ENCODE data around the gene RIC3.

The RIC3 gene

DNA sequence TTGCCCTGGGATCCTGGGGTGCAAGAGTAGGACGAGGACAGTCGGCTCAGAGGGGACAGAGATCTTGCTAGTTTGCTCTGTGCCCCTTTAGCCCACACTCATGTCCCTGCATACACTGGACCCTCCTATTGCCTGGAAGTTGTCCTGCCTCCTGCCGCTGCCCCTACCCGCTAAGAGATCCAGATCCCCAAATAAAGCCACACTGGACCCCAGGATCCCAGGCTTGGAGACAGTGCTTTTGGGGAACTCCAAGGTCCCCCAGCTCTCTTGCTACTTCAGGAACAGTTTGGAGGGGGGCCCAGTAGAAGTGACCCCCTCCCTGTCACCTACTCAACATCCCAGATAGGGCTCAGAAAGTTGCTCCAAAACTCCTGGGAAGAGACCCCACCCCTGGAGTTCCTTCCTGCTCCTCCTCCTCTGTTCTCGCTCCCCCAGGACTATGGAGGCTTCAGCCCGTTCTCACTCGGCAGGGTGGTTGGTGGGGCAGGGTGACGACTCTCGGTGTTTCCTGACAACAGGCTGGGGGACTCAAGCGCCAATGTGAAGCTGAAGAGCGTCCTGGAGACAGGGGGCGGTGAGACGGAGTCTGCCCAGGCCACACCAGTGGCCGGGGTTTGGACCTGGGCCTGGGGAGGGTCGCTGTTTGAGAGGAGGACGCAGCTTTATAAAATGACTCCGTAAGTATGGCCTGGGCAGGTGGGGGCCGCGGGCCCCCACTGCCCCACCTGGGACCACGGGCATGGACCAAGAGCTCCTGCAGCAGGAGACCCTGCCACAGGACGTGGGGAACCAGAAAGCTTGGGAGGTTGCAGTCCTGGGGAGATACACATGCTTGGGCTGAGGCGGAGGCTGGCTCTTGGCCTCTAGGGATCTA, 107.0 kb downstream of the RIC3 start:
- Histone ChIP-seq H3K9me3 (replicated peaks; ENCODE audit: low read length) (no peaks in the 10 kb centered on the region), H3K4me3 (ENCODE audit: low read length) (no peak overlapping the region), H3K4me2 (ENCODE audit: low read length) (no peak overlapping the region), H3K4me1 (ENCODE audit: control insufficient read depth, insufficient read depth, low read length) (peaks cover 29% of the 10 kb centered on the region), H3K27me3 (ENCODE audit: control insufficient read depth, insufficient read depth, low read length) (no peaks in the 10 kb centered on the region), H3K9ac (ENCODE audit: low read depth, low read length) (no peak overlapping the region), H3K36me3 (ENCODE audit: insufficient read depth, low read length) (no peaks in the 10 kb centered on the region)

DNA sequence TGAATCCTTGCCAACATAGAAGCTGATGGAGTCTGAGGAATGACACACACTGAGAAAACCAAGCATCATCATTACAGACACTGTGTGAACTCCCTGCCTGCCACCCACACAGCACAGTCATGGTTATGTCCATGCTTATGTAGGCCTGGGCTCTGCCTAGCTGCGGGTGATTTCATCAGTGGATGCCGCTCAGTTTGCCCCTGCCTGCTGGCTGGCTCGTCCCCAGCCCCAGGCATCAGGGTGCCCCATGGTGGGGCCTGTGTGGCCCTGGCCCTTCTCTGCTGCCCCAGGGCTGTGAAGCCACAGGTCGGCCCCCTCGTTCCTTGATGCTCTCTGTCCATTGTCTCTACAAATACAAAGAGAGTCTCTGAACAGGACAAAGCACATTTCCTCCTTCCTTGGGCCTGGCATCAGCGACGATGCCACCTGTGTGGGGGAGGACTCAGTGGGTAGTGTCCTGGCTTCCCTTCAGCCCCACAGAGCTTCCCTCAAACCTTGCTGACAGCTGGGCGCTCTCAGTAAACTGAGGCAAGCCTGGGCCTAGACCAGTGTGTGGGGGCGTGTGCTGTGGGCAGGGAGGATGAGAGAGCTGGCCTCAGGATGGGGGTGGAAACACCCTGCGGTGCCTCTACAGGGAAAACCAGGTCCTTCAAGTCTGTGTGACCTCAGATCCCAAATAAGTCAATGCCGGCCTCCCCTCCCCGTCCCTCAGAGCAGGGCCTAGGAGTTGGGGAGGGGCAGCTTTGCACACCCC, 107.8 kb downstream of the RIC3 start:
- Histone ChIP-seq H3K9ac (ENCODE audit: low read depth, low read length) (peak overlapping the region; percentile 44), H3K36me3 (ENCODE audit: insufficient read depth, low read length) (no peaks in the 10 kb centered on the region), H3K4me3 (ENCODE audit: low read length) (no peak overlapping the region), H3K4me1 (ENCODE audit: control insufficient read depth, insufficient read depth, low read length) (peaks cover 31% of the 10 kb centered on the region), H3K9me3 (replicated peaks; ENCODE audit: low read length) (no peaks in the 10 kb centered on the region), H3K27me3 (ENCODE audit: control insufficient read depth, insufficient read depth, low read length) (no peaks in the 10 kb centered on the region), H3K4me2 (ENCODE audit: low read length) (peak overlapping the region; percentile 13)

DNA sequence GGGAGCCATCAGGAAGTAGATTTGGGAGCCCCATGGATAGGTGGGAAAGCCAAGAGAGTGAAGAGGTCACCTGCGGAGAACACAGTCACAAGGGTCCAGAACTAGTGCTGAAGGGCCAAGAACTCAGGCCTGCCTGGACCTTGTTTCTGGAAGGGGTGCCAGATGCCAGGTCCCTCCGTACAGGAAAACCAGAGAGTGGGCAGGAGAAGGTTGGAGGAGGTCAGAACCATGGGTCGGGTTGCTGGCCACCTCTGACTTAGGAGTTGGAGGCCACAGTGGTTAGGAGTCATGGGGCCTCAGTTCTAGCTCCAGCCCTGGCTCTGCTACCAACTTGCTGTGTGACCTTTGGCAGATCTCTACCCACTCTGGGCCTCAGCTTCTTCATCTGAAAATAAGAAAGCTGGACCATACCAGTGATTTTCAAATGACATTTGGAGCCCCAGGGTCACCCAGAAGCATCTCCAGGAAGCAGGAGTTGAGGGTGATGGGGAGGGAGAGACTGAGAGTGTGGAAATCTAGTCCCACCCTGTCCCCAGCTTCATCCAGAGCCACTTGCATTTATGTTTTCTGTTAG, 108.6 kb downstream of the RIC3 start:
- H3K9ac ChIP-seq (ENCODE audit: low read depth, low read length), result no peak overlapping the region
- no peaks in the 10 kb centered on the region for H3K9me3 ChIP-seq (replicated peaks; ENCODE audit: low read length)
- H3K27me3 ChIP-seq (ENCODE audit: control insufficient read depth, insufficient read depth, low read length), result no peaks in the 10 kb centered on the region
- no peak overlapping the region for H3K4me3 ChIP-seq (ENCODE audit: low read length)
- H3K4me1 ChIP-seq (ENCODE audit: control insufficient read depth, insufficient read depth, low read length), result peaks cover 31% of the 10 kb centered on the region
- no peaks in the 10 kb centered on the region for H3K36me3 ChIP-seq (ENCODE audit: insufficient read depth, low read length)
- H3K4me2 ChIP-seq (ENCODE audit: low read length), result no peak overlapping the region

DNA sequence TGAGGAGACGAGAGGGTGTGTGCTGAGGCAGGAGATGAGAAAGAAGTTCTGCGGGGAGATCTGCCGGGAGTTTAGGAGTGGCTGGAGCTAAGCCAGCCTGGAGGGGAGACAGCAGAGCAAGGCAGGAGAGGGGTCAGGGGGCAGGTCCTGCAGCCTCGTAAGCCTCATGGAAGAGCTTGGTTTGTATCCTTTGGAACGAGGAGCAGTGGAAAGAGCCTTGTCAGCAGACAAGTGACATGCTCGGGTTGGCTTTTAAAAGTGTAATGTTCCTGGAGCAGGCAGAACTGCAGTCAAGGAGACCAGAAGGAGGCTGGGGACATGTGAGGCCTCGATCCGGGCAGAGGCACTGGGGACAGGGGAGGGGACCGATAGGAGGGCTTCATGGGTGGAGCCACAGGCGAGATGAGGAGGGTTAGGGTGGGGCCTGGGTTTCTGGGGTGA, 109.2 kb downstream of the RIC3 start:
- Histone ChIP-seq H3K9me3 (replicated peaks; ENCODE audit: low read length) (no peaks in the 10 kb centered on the region), H3K27me3 (ENCODE audit: control insufficient read depth, insufficient read depth, low read length) (no peaks in the 10 kb centered on the region), H3K9ac (ENCODE audit: low read depth, low read length) (no peak overlapping the region), H3K36me3 (ENCODE audit: insufficient read depth, low read length) (no peaks in the 10 kb centered on the region), H3K4me2 (ENCODE audit: low read length) (no peak overlapping the region), H3K4me1 (ENCODE audit: control insufficient read depth, insufficient read depth, low read length) (peaks cover 31% of the 10 kb centered on the region), H3K4me3 (ENCODE audit: low read length) (no peak overlapping the region)

DNA sequence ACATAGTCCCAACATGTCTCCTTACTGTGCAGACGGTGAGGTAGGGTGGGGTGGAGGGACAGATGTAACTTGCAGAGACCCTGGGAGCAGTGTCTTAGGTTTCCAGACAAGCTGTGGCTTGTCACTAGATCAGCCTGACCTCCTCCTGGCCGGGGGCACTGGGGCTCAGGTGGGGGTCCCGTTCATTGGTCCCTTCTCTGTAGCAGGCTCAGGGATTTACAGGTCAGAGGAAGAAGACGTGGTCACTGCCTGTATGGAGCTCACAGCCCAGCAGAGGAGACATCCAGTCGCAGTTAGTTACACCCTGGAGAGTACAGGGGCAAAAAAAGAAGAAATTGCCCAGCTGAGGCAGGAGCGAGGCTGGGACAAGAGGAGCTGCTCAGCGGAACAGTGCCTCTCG, 109.8 kb downstream of the RIC3 start:
- Histone ChIP-seq H3K4me1 (ENCODE audit: control insufficient read depth, insufficient read depth, low read length) (peaks cover 31% of the 10 kb centered on the region), H3K36me3 (ENCODE audit: insufficient read depth, low read length) (no peaks in the 10 kb centered on the region), H3K9me3 (replicated peaks; ENCODE audit: low read length) (no peaks in the 10 kb centered on the region), H3K9ac (ENCODE audit: low read depth, low read length) (no peak overlapping the region), H3K27me3 (ENCODE audit: control insufficient read depth, insufficient read depth, low read length) (no peaks in the 10 kb centered on the region), H3K4me3 (ENCODE audit: low read length) (no peak overlapping the region), H3K4me2 (ENCODE audit: low read length) (no peak overlapping the region)

DNA sequence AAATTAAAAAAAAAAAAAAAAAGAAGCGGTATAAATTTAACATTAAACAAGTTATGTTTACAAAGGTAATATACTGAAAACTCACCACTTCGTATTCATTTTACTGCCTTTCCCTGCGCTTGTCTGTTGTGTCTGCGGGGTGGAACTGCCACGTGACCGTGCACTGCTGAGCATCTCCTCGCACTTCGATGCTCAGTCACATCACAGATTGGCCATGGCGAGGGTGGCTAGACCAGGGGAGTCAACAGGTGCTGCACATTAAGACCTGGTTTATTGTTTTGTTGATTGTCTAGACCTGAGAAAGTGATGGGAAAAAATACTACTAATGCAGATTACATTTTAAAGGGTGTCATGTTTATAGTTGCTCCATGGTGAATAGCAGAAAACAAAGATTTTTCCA, 110.6 kb downstream of the RIC3 start:
- no peaks in the 10 kb centered on the region for H3K9me3 ChIP-seq (replicated peaks; ENCODE audit: low read length)
- no peaks in the 10 kb centered on the region for H3K36me3 ChIP-seq (ENCODE audit: insufficient read depth, low read length)

DNA sequence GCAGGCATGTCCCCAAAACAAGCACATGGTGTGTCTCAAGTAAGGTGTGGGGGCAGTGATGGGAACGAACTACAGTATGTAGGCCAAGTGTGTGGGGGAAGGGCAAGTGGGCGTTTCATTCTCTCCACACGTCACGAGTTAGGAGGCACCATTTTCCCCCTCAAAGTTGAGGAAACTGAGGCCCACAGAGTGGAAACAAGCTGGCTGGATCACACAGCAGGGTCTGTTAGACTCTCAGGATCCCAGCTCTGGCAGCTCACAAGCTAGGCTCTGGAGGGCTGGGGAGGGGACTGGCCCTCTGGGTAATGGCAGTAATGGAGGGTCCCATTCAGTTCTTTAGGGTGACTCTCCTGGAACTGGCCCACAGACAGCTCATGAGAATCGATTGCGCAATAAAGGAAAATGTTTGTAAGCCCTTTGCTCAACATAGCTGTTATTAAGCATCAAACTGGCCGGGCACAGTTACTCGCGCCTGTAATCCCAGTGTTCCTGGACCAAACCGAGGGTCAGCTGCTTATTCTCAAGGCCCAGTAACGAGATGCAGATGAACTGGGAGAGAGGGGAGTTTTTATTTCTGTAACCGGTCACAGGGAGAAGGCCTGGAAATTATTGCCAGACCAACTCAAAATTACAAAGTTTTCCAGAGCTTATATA, 111.9 kb downstream of the RIC3 start:
- H3K9me3 ChIP-seq (replicated peaks; ENCODE audit: low read length), result no peaks in the 10 kb centered on the region
- no peak overlapping the region for H3K4me2 ChIP-seq (ENCODE audit: low read length)
- no peak overlapping the region for H3K4me3 ChIP-seq (ENCODE audit: low read length)
- H3K36me3 ChIP-seq (ENCODE audit: insufficient read depth, low read length), result no peaks in the 10 kb centered on the region
- no peaks in the 10 kb centered on the region for H3K27me3 ChIP-seq (ENCODE audit: control insufficient read depth, insufficient read depth, low read length)
- H3K9ac ChIP-seq (ENCODE audit: low read depth, low read length), result peak overlapping the region; percentile 14
- H3K4me1 ChIP-seq (ENCODE audit: control insufficient read depth, insufficient read depth, low read length), result peaks cover 20% of the 10 kb centered on the region

More for the DNA sequence above, 110.6 kb downstream of the RIC3 start:
- no peak overlapping the region for H3K9ac ChIP-seq (ENCODE audit: low read depth, low read length)
- peaks cover 26% of the 10 kb centered on the region for H3K4me1 ChIP-seq (ENCODE audit: control insufficient read depth, insufficient read depth, low read length)
- H3K4me2 ChIP-seq (ENCODE audit: low read length), result no peak overlapping the region
- H3K27me3 ChIP-seq (ENCODE audit: control insufficient read depth, insufficient read depth, low read length), result no peaks in the 10 kb centered on the region
- H3K4me3 ChIP-seq (ENCODE audit: low read length), result no peak overlapping the region
